Stimulated activated CD8-positive, alpha-beta memory T cell treated with anti-CD3 and anti-CD28 coated beads, Interleukin-15, amount 100 ng/mL, for 4 hours (primary cell): ENCODE measurements around the gene SYNPO2L.
"Not testable (repeated sequence)": the region's sequence is repeated elsewhere in the genome, so short reads cannot be mapped to it uniquely, and the experiment has no call there.

Experiments
- DNase-seq, 2 donors: peaks; one replicate each; pipeline ENCODE4 v3.0.0-alpha.2; 2020; ENCODE audit warnings: low read depth in 2 of 2

The SYNPO2L gene

GRCh38 chr10:73617143-73617542 is 38.7 kb downstream of the SYNPO2L start:
- DNase-seq = not testable (repeated sequence)

DNA sequence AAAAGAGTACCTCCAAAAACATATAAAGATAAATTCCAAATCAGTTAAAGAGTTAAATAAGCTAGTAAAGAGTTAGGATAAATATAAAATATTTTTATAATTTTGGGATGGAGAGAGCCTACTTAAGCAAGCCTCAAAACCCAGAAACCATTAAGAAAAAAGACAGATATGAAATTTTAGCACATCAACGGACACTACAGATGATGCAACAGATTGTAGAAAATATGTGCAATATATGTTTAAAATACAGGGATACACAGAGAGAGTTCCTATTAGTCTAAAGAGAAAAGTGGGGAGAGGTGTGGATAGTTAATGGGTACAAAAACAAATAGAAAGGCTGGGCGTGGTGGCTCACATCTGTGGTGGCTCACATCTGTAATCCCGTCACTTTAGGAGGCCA is 41.1 kb downstream of the SYNPO2L start:
- no peak for DNase-seq

DNA sequence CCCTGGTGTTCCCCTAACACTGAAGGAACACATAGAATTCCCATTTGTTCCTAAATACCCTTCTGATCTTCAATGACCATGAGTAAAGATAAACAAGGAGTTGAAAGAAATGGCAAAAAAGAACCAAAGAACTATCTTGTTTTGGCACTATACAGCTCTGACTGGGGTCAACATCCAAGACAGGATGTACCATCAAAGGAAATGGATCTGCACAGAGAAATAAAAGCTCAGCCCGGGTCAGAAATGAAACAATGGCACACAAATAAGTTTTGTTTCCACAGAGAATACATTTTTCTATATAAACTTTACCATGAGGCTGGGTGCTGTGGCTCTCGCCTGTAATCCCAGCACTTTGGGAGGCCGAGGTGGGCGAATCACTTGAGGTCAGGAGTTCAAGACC is 46.7 kb downstream of the SYNPO2L start:
- no peak for DNase-seq

DNA sequence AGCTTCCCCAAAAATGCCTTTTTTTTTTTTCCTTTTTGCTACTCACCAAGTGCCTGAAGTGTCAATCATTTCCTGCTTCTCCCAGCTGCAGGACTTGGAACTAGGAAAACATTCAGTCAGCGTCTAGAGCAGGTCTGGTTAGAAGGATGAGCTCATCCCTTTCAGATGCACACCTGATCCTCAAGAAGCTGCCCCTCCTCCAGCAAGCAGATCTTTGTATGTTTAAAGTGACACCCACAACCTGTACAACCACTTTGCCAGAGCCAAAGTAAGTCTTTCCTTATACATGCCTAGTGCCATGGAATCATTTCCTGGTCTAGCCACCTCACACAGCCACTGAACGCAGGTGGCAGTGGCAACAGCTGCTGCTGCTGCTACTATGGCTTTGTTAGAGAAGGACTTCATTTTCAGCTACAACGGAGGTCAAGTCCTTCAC is 54.3 kb downstream of the SYNPO2L start:
- no peak for DNase-seq

DNA sequence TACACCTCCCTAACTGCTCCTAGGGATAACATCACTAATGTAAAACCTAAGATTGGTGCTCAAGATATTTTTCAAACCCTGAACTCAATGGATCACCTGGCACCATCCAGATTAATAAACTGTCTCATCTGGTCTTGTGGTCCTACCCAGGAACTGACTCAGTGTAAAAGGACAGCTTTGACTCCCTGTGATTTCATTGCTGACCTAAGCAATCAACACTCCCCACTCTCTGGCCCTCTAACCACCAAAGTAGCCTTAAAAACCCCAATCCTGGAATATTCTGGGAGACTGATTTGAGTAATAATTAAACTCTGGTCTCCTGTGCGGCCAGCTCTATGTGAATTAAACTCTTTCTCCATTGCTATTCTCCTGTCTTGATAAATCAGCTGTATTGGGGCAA is 58.5 kb downstream of the SYNPO2L start:
- DNase-seq = no peak
